H1 (cell line): ENCODE data around the gene DSTN.

ENCODE experiments used
- CTCF ChIP-seq, 3 experiments: IDR thresholded peaks; 1 replicate in 2 of 3; 2 replicates in 1 of 3; pipeline versions ENCODE4 v1.5.1 to v1.6.1; 2011; ENCODE audit warnings: low read length in 3 of 3, mild to moderate bottlenecking in 3 of 3, inconsistent platforms in 2 of 3, low read depth in 1 of 3, moderate library complexity in 1 of 3; ENCODE audit not compliant: insufficient read depth in 1 of 3; ENCODE audit errors: control extremely low read depth in 1 of 3
- NRF1 ChIP-seq: IDR thresholded peaks from 2 replicates; pipeline ENCODE4 v1.6.1; 2011; ENCODE audit warnings: mild to moderate bottlenecking, low read depth, low read length, improper control_type of control experiment
- POLR2A ChIP-seq, 2 experiments: IDR thresholded peaks; 1 replicate in 1 of 2; 2 replicates in 1 of 2; pipeline ENCODE4 v1.6.1; 2011; ENCODE audit warnings: low read depth in 2 of 2, low read length in 2 of 2, mild to moderate bottlenecking in 2 of 2; ENCODE audit errors: control extremely low read depth in 1 of 2
- POLR2AphosphoS5 ChIP-seq: IDR thresholded peaks from 2 replicates; pipeline ENCODE4 v1.6.1; 2011; ENCODE audit warnings: low read depth, low read length
- SIX5 ChIP-seq: IDR thresholded peaks from 2 replicates; pipeline ENCODE4 v1.6.1; 2011; ENCODE audit warnings: mild to moderate bottlenecking, low read depth, low read length
- SP2 ChIP-seq: IDR thresholded peaks from 2 replicates; pipeline ENCODE4 v1.6.1; 2012; ENCODE audit warnings: mild to moderate bottlenecking, low read length, inconsistent platforms
- TCF12 ChIP-seq: IDR thresholded peaks from 2 replicates; pipeline ENCODE4 v1.6.1; 2011; ENCODE audit warnings: low read depth, mild to moderate bottlenecking, low read length
- TEAD4 ChIP-seq: IDR thresholded peaks from 2 replicates; pipeline ENCODE4 v1.6.1; 2012; ENCODE audit warnings: low read depth, low read length, inconsistent platforms, mixed read lengths
- USF2 ChIP-seq: IDR thresholded peaks from 2 replicates; pipeline ENCODE4 v1.6.1; 2011; ENCODE audit warnings: low read length, improper control_type of control experiment

- TF ChIP-seq CTCF (IDR thresholded peaks at IDR 0.05; ENCODE audit: control extremely low read depth in 1 of 3, insufficient read depth in 1 of 3, low read depth in 1 of 3, low read length in 3 of 3) (no peak), TCF12 (no peak), POLR2AphosphoS5 (no peak), NRF1 (no peak), USF2 (no peak), POLR2A (IDR thresholded peaks at IDR 0.05; ENCODE audit: control extremely low read depth in 1 of 2, low read depth in 2 of 2, low read length in 2 of 2) (no peak), SIX5 (no peak), SP2 (no peak), TEAD4 (no peak)
These were observed 1.7 kb upstream of the DSTN start for GRCh38 chr20:17568045-17568788.
